DND-41 (cell line): ENCODE results near the gene TOB2.

ENCODE experiments used
- CTCF ChIP-seq: IDR thresholded peaks from 2 replicates; pipeline ENCODE4 v1.5.1; 2012; ENCODE audit warnings: borderline replicate concordance, low read length, moderate library complexity, mild to moderate bottlenecking; ENCODE audit not compliant: poor library complexity, severe bottlenecking; ENCODE audit errors: extremely low read depth
- EZH2 ChIP-seq: IDR thresholded peaks from 3 replicates; pipeline ENCODE4 v1.6.1; 2012; ENCODE audit warnings: borderline replicate concordance, low read depth, mild to moderate bottlenecking, moderate library complexity, low read length, inconsistent platforms; ENCODE audit not compliant: severe bottlenecking

GRCh38 chr22:41485033-41485432 is 38.4 kb upstream of the TOB2 start:
- TF ChIP-seq CTCF, result no peak
- TF ChIP-seq EZH2, result no peak
